HepG2 (cell line): ENCODE data around the gene NDOR1. TPM values are rescaled to one million over a fixed set of nuclear protein-coding genes. Genes with fewer than 3 reads are reported as not detected.
A peak's percentile ranks its signal among the peaks of the same experiment; 100 is the strongest.

ENCODE experiments used
- AKAP8 ChIP-seq: sonication (generic); formaldehyde crosslinking; IDR thresholded peaks from 2 replicates; pipeline ENCODE4 v1.5.1; 2020; ENCODE audit warnings: mild to moderate bottlenecking, missing genetic modification reagents
- BCL6 ChIP-seq: IDR thresholded peaks from 2 replicates; pipeline ENCODE4 v1.6.1; 2016; ENCODE audit warnings: missing genetic modification reagents, missing compliant biosample characterization
- DDIT3 ChIP-seq: sonication (generic); formaldehyde crosslinking; IDR thresholded peaks from 2 replicates; pipeline ENCODE4 v1.4.0; 2020; ENCODE audit warnings: mild to moderate bottlenecking, missing genetic modification reagents
- ERF ChIP-seq: IDR thresholded peaks from 2 replicates; pipeline ENCODE4 v1.6.1; 2018; ENCODE audit warnings: missing biosample characterization, missing genetic modification reagents
- FOSL1 ChIP-seq: sonication (generic); formaldehyde crosslinking; IDR thresholded peaks from 2 replicates; pipeline ENCODE4 v1.9.0; 2021; ENCODE audit warnings: missing genetic modification reagents, borderline replicate concordance
- FOXK1 ChIP-seq: sonication (generic); formaldehyde crosslinking; IDR thresholded peaks from 2 replicates; pipeline ENCODE4 v1.4.0; 2020; ENCODE audit warnings: low read depth, missing genetic modification reagents, borderline replicate concordance
- HIVEP1 ChIP-seq: sonication (generic); formaldehyde crosslinking; IDR thresholded peaks from 2 replicates; pipeline ENCODE4 v1.4.0; 2020; ENCODE audit warnings: mild to moderate bottlenecking, missing genetic modification reagents
- HNF4A ChIP-seq: sonication (generic); formaldehyde crosslinking; IDR thresholded peaks from 2 replicates; pipeline ENCODE4 v1.4.0; 2020; ENCODE audit warnings: missing genetic modification reagents
- MTF1 ChIP-seq: sonication (generic); formaldehyde crosslinking; IDR thresholded peaks from 2 replicates; pipeline ENCODE4 v1.5.0; 2020; ENCODE audit warnings: missing genetic modification reagents
- POGZ ChIP-seq: sonication (generic); formaldehyde crosslinking; IDR thresholded peaks from 2 replicates; pipeline ENCODE4 v1.4.0; 2020; ENCODE audit warnings: mild to moderate bottlenecking, missing genetic modification reagents
- RELA ChIP-seq: sonication (generic); formaldehyde crosslinking; IDR thresholded peaks from 2 replicates; pipeline ENCODE4 v1.4.0; 2020; ENCODE audit warnings: missing genetic modification reagents
- SNAI1 ChIP-seq: sonication (generic); formaldehyde crosslinking; IDR thresholded peaks from 2 replicates; pipeline ENCODE4 v1.5.0; 2020; ENCODE audit warnings: mild to moderate bottlenecking, missing genetic modification reagents, borderline replicate concordance
- SPEN ChIP-seq: sonication (generic); formaldehyde crosslinking; IDR thresholded peaks from 2 replicates; pipeline ENCODE4 v1.5.1; 2020; ENCODE audit warnings: low read depth, mild to moderate bottlenecking, missing genetic modification reagents
- TEAD2 ChIP-seq: sonication (generic); formaldehyde crosslinking; IDR thresholded peaks from 2 replicates; pipeline ENCODE4 v1.9.0; 2021; ENCODE audit warnings: missing genetic modification reagents
- U2AF1 ChIP-seq: fragments of 200-400 bp; formaldehyde crosslinking; optimal IDR thresholded peaks from 2 replicates; pipeline ENCODE3; 2017; ENCODE audit warnings: mild to moderate bottlenecking, low read depth, low read length
- ZBTB8A ChIP-seq: sonication (generic); formaldehyde crosslinking; IDR thresholded peaks from 2 replicates; pipeline ENCODE4 v1.4.0; 2020; ENCODE audit warnings: mild to moderate bottlenecking, low read depth, missing genetic modification reagents, borderline replicate concordance
- ZFP1 ChIP-seq: IDR thresholded peaks from 2 replicates; pipeline ENCODE4 v1.6.1; 2016
- ZFP36 ChIP-seq: fragments of 150-350 bp; IDR thresholded peaks from 2 replicates; pipeline ENCODE4 v1.6.1; 2018; ENCODE audit warnings: borderline replicate concordance, low read length, low read depth; ENCODE audit not compliant: partially characterized antibody
- ZNF121 ChIP-seq: sonication (generic); formaldehyde crosslinking; IDR thresholded peaks from 2 replicates; pipeline ENCODE4 v1.5.0; 2020; ENCODE audit warnings: mild to moderate bottlenecking, missing genetic modification reagents
- ZNF354B ChIP-seq: sonication (generic); formaldehyde crosslinking; IDR thresholded peaks from 2 replicates; pipeline ENCODE4 v1.8.0; 2022; ENCODE audit warnings: mild to moderate bottlenecking, missing genetic modification reagents
- ZNF484 ChIP-seq: sonication (generic); formaldehyde crosslinking; IDR thresholded peaks from 2 replicates; pipeline ENCODE4 v1.5.1; 2020; ENCODE audit warnings: mild to moderate bottlenecking, low read depth, missing genetic modification reagents, borderline replicate concordance
- ZNF547 ChIP-seq: sonication (generic); formaldehyde crosslinking; IDR thresholded peaks from 2 replicates; pipeline ENCODE4 v1.5.1; 2020; ENCODE audit warnings: mild to moderate bottlenecking, missing genetic modification reagents
- ZNF572 ChIP-seq: sonication (generic); formaldehyde crosslinking; IDR thresholded peaks from 2 replicates; pipeline ENCODE4 v1.5.1; 2020; ENCODE audit warnings: mild to moderate bottlenecking, missing genetic modification reagents
- ZNF609 ChIP-seq: sonication (generic); formaldehyde crosslinking; IDR thresholded peaks from 2 replicates; pipeline ENCODE4 v1.4.0; 2020; ENCODE audit warnings: mild to moderate bottlenecking, missing genetic modification reagents, borderline replicate concordance
- polyA plus RNA-seq, 8 experiments: library from polyadenylated mRNA; depleted of rRNA in 3 of 8; stranded (reverse) in 7 of 8; unstranded in 1 of 8; fragments of >200 nt; fragmentation: Illumina TruSeq in 4 of 8; extraction: Trizol in 4 of 8; gene quantifications; 2 replicates each; pipeline versions ENCODE4 v1.2.1 to v1.2.3, GENCODE V29; 2011 to 2016; ENCODE audit warnings: low read depth in 4 of 8, missing spikeins in 1 of 8, mixed read lengths in 1 of 8; ENCODE audit not compliant: insufficient read depth in 1 of 8
- total RNA-seq, 5 experiments: library from RNA; depleted of rRNA; stranded (reverse); fragments of >200 nt; fragmentation: Illumina TruSeq; extraction: Trizol; gene quantifications; 2 replicates each; pipeline ENCODE4 v1.2.3, GENCODE V29; 2016; ENCODE audit warnings: low read depth in 1 of 5

NDOR1 gene
- total and polyA plus RNA-seq, 2 of the 13 experiments (the other 11 are each of a cell fraction or from before 2014, with no cell fraction given): 3.6 to 8.7 TPM

GRCh38 chr9:137250329-137251193 lies 45.1 kb downstream of the NDOR1 start (continued):
- TF ChIP-seq AKAP8 (CRISPR knock-in tag) (peak; percentile 86; the same call in 1 of the 2 replicates), ERF (CRISPR knock-in tag) (no peak), ZNF484 (no peak), ZBTB8A (no peak), ZNF609 (0 out of 2 replicates have a peak, but pooled peaks have one; percentile 37), POGZ (CRISPR knock-in tag) (no peak), SPEN (CRISPR knock-in tag) (peak; percentile 47; the same call in 1 of the 2 replicates), DDIT3 (CRISPR knock-in tag) (no peak), HIVEP1 (CRISPR knock-in tag) (no peak), ZNF354B (CRISPR knock-in tag) (no peak), HNF4A (CRISPR knock-in tag) (peak; percentile 50), U2AF1 (no peak), BCL6 (CRISPR knock-in tag) (0 out of 2 replicates have a peak, but pooled peaks have one; percentile 14), FOXK1 (no peak), RELA (CRISPR knock-in tag) (no peak), ZNF121 (0 out of 2 replicates have a peak, but pooled peaks have one; percentile 22), TEAD2 (CRISPR knock-in tag) (no peak), ZNF572 (CRISPR knock-in tag) (no peak), FOSL1 (CRISPR knock-in tag) (no peak), ZNF547 (CRISPR knock-in tag) (no peak), MTF1 (no peak), ZFP36 (no peak), ZFP1 (CRISPR knock-in tag) (no peak), SNAI1 (no peak)
